HG03342 (cell line): ENCODE data around the gene TBC1D22A.
A peak's percentile ranks its signal among the peaks of the same experiment; 100 is the strongest.
"Not testable (repeated sequence)": the region's sequence is repeated elsewhere in the genome, so short reads cannot be mapped to it uniquely, and the experiment has no call there.

Source experiments
- ATAC-seq: cut with Tn5 transposase; IDR thresholded peaks from one replicate; pipeline ENCODE4 v1.9.1; 2021; ENCODE audit warnings: mild to moderate bottlenecking, moderate library complexity; ENCODE audit not compliant: unreplicated experiment

TBC1D22A gene, protein sequence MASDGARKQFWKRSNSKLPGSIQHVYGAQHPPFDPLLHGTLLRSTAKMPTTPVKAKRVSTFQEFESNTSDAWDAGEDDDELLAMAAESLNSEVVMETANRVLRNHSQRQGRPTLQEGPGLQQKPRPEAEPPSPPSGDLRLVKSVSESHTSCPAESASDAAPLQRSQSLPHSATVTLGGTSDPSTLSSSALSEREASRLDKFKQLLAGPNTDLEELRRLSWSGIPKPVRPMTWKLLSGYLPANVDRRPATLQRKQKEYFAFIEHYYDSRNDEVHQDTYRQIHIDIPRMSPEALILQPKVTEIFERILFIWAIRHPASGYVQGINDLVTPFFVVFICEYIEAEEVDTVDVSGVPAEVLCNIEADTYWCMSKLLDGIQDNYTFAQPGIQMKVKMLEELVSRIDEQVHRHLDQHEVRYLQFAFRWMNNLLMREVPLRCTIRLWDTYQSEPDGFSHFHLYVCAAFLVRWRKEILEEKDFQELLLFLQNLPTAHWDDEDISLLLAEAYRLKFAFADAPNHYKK

GRCh38 chr22:46762238-46763050 is at the start of gene TBC1D22A:
Gene TBC1D22A (plus strand): TSS chr22:46762650. CDS start chr22:46762787, 137 bp downstream.
- peak; percentile 71 for ATAC-seq

- ATAC-seq, result no peak
Measured at GRCh38 chr22:46714550-46714949, 47.9 kb upstream of the TBC1D22A start.

- ATAC-seq, result no peak
Measured at GRCh38 chr22:46719921-46720320, 42.5 kb upstream of the TBC1D22A start.

GRCh38 chr22:46721501-46722085 is 40.9 kb upstream of the TBC1D22A start:
- ATAC-seq, result no peak

GRCh38 chr22:46723882-46724281 is 38.6 kb upstream of the TBC1D22A start:
- no peak for ATAC-seq

DNA sequence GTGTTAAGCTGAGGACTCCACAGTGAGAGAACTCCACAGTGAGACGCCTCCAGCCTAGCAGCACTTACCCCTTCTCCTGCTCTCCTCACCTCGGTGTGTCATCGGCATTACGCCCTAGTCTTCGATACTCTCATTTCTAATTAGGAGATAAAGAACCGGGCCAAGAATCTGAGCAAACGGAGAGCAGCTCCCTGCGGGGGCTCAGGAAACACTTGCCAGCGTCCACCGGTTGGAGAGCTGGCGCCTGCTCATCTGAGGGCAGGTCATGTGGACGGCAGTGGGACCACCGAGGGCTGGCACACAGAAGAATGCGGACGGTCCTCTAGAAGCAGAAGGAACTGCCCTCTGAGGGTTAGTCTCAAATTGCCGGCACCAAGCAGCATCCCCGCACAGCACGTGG is 37.4 kb upstream of the TBC1D22A start:
- no peak for ATAC-seq

GRCh38 chr22:46726066-46726985 is 36.1 kb upstream of the TBC1D22A start:
- no peak for ATAC-seq

DNA sequence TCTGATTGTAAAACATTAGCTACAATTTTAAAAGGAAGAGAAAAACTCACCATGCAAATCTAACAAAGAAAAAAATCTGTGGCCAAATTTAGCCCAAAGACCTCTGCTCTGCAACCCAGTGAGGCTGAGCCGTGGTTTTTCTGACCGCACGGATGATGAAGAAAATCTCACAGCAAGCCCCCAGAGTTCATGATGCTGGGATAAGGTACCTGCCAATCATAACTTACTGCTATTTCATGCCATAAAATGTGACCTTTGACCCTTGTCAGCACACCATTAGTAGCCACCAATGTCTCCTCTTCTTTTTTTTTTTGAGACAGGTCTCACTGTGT is 35.5 kb upstream of the TBC1D22A start:
- ATAC-seq, result no peak

DNA sequence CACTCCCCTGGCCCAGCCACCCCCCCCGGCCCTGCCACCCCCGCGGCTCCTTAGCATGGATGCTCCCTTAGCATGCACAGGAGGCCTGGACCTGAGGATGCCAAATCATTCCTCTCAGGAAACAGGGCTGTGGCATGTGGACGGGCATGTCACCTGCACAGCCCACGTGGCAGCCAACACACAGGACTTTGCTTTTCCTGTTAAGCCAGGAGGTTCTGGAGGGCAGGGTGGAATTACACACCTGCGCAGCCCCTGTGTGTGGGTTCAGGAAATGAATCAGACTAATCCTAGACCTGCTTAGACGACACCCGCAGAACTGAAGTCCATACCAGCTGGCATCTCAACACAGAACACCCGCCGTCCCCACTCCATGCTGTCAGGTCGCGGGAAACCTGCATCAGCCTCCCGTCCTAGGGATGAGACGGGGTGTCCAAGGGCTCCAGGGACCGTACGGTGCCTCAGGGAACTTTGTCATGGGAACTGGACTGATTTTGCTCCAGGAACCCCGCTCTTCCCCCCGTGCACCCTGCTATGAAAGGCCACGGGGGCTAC is 34.6 kb upstream of the TBC1D22A start:
- ATAC-seq, result no peak

GRCh38 chr22:46728470-46728869 is 34.0 kb upstream of the TBC1D22A start:
- no peak for ATAC-seq

DNA sequence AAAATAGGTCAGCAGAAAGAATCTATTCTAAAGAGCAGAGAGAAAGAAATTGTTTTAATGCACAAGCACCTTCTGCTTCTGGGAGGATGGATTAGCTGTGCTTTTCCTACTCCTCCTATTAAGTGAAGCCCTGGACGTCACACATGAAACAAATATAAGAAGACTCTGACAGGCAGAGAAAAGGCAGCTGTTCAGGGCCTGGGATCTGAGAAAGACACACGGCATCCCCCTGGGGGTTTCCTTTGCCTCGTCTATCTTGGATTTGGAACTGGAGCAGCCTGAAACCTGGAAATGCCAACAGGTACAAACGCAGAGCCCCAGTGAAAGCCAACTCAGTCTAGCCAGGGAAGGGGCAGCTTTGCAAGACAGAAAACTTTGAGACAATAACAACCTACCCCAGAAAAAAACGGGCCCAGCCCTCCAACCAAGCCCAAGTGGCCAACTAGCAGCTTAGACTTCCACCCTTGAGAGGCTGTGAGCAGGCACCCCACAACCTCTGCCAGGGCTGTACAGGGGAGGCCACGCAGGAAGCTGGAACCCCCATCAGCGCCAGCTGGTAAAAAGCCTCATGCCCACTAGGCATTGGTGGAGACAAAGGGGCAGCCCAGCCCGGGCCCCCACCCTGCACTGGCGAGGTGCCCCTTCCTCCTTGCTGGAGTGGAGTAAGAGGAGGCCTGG is 31.7 kb upstream of the TBC1D22A start:
- no peak for ATAC-seq

DNA sequence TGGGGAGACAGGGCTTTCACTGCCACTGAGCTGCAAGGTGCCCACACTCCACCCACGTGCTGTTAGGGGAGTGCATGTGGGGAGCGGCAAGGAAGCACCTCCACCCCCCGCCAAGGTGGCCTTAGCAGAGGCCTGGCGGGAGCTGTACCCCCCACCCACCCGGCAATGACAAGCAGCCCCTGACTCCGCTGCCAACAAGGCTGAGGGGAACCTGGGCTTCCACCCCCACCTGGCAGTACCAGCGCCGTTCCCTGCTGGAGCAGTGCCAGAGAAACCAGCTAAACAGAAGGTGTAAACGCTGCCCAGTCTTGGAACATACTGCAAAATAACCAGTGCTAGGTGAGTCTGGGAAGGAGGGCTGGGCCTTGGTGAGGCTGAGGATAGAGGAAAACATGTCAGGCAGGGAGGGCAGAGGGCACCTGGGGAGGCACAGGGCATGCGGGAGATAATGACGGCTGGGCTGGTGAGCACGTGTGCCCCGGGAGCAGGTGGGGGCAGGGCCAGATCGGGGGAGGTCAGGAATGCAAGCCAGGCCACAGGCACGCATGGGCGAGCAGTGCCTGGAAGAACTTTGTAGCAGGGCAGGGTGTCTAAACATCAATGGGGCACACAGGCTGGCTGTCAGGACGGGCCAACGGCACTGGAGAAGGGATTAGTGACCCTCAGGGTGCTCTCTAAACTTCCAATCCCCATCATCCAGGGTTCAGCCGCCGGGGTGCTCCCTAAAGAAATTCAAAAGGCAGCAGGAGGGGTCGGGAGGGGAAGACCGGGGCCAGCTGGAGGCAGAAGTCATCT is 31.0 kb upstream of the TBC1D22A start:
- ATAC-seq, result no peak

DNA sequence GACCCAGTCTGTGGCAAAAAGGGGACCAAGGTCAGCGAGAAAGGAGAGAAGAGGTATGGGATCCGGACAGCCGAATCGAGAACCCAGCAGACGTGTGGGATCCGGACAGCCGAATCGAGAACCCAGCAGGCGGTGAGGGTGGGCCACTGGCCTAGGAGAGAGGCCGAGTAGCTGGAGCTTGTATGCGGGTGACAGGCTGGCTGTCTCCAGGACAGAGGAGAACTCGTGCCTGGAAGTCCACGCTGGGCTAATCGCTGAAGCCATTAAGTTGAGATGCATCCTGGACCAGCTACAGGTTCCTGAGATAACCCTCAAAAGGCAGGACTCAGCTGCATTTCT is 30.4 kb upstream of the TBC1D22A start:
- ATAC-seq, result no peak

DNA sequence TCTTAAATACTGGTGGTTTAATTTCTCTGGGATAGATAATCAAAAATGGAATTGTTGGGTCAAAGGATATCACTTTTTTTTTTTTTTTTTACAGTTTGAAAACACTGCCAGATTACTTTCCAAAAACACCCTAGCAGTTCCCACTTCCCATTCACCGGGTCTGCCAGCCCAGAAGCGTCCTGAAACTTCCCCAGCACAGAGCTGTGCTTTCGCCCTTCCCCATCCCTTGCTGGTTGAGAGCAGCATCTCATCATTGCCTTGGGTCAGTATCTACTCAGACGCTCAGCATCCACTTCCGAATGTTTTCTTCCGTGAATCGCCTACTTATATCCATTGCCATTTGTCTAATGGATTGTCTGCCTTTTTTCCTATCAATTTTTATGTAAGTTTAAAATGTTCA is 29.9 kb upstream of the TBC1D22A start:
- no peak for ATAC-seq

DNA sequence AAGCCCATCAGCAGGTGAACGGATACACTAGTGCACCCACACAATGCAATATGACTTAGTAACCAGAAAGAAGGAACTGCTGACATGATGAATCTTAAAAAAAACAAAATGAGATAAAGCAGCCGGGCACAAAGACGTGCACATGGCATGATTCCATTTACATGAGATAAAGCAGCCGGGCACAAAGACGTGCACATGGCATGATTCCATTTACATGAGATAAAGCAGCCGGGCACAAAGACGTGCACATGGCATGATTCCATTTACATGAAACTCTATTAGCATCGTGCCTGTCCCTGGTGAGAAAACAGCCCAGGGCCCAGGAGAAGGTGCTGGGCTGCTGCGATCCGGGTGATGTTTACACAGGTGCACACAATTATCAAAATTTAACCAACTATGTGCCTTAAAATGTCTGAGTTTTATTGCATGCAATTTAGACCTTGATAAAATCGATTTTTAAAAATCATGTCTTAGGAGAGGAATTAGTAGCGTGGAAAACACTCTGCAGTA is 28.2 kb upstream of the TBC1D22A start:
- not testable (repeated sequence) for ATAC-seq

DNA sequence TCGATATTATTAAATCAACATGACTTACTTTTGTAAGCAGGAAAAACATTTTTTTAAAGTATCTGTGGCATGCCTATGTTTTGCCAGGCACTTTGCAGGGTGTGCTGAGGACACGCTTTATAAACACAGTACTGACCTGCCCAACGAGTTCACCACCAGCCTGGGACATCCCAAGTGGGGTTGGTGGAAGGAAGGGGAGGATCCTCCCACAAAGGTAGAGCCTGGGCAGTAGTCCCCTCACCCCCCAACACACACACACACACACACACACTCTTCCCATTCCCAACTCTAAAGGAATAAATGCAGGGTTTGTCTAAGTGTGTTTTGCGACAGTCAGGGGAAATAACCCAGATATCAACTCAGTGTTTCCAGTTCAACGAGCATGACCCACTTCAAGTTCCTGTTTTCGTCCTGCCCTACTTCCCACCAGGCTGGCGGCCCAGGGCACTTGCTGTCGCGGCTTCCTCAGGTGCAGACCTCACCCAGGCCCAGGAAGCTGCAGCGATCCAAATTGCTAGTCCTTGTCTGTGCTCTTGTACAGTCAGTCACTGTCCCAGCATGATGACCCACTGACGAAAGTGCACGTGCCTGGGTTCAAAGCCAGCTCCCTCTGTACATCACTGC is 27.5 kb upstream of the TBC1D22A start:
- ATAC-seq, result no peak

DNA sequence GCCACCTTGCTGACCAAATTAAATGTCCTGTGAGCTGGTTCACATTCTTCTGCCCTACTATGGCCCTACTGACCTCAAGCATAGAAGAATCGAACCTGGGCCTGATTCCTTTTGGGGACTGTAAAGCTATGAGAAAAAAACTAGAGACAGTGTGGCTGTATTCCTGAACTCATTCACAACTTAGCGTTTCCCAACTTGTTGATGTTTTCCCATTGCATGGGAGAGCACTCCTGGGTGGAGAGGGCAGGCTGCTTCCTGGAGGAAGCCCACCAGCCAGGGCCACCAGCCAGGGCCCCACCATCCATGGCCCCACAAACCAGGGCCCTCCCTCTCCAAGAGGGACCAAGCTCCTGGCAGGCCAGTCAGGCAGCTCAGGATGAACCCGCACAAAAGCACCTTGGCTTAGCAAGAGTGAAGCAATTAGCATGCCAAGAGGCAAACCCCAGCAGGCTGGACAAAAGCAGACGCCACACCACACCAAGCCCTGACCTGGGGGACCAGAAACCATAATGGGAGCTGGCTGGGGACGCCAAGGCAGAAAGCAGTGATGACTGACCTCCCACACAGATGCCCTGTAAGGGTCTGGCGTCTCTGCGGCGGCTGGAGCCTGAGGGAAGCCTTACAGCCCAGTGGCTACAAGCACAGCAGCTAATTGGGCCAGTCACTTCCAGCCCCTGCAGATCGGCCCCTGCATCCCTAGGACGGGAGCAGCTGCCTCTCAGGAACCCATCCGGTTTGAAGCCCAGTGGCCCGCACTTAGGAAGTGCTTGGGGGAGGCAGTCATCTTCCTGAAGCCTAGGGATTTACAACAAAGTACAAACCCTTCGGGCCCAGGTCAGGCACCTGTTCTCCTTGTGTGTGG is 26.5 kb upstream of the TBC1D22A start:
- no peak for ATAC-seq
